K562 (cell line): ENCODE data around the gene SH2D3A. TPM values are rescaled to one million over a fixed set of nuclear protein-coding genes. Genes with fewer than 3 reads are reported as not detected.

Experiments used
- CBFB ChIP-seq: sonication (generic); formaldehyde crosslinking; IDR thresholded peaks from 2 replicates; pipeline ENCODE4 v1.4.0; 2020; ENCODE audit warnings: mild to moderate bottlenecking, missing genetic modification reagents
- CHD1 ChIP-seq: fragments of 200-600 bp; sonication (generic); IDR thresholded peaks from one replicate; pipeline ENCODE4 v1.6.1; 2012; ENCODE audit warnings: mild to moderate bottlenecking, moderate library complexity, low read length, inconsistent platforms
- E4F1 ChIP-seq: fragments of 250-450 bp; sonication (Bioruptor Pico); IDR thresholded peaks from 2 replicates; pipeline ENCODE4 v1.5.0; 2021; ENCODE audit warnings: mild to moderate bottlenecking, borderline replicate concordance
- EP400 ChIP-seq: fragments of 450-650 bp; IDR thresholded peaks from 2 replicates; pipeline ENCODE4 v1.6.1; 2017; ENCODE audit warnings: antibody characterized with exemption, mild to moderate bottlenecking, moderate library complexity
- HIVEP1 ChIP-seq: fragments of 250-450 bp; sonication (Bioruptor Pico); IDR thresholded peaks from 2 replicates; pipeline ENCODE4 v1.4.0; 2020; ENCODE audit warnings: mild to moderate bottlenecking
- HOMEZ ChIP-seq: fragments of 250-450 bp; sonication (Bioruptor Pico); IDR thresholded peaks from 2 replicates; pipeline ENCODE4 v1.4.0; 2020; ENCODE audit warnings: mild to moderate bottlenecking, moderate library complexity
- KAT2B ChIP-seq: IDR thresholded peaks from one replicate; pipeline ENCODE4 v1.6.1; 2012; ENCODE audit warnings: low read depth, mild to moderate bottlenecking, control low read depth, inconsistent platforms, low read length, moderate library complexity
- KDM1A ChIP-seq, 2 experiments: fragments of 450-650 bp; IDR thresholded peaks; 2 replicates each; pipeline ENCODE4 v1.6.1; 2016; ENCODE audit warnings: mild to moderate bottlenecking in 2 of 2
- NFE2 ChIP-seq: IDR thresholded peaks from 2 replicates; pipeline ENCODE4 v1.6.1; 2014; ENCODE audit warnings: antibody characterized with exemption, low read depth
- PCBP2 ChIP-seq: fragments of 200-400 bp; formaldehyde crosslinking; IDR thresholded peaks from 2 replicates; pipeline ENCODE4 v1.6.1; 2018; ENCODE audit warnings: low read length, low read depth, mild to moderate bottlenecking, moderate library complexity; ENCODE audit not compliant: poor library complexity, severe bottlenecking
- PRDM10 ChIP-seq: fragments of 450-650 bp; IDR thresholded peaks from 2 replicates; pipeline ENCODE4 v1.6.1; 2018; ENCODE audit not compliant: partially characterized antibody
- RFX1 ChIP-seq: fragments of 450-650 bp; IDR thresholded peaks from 2 replicates; pipeline ENCODE4 v1.6.1; 2016; ENCODE audit warnings: mild to moderate bottlenecking, moderate library complexity
- RNF2 ChIP-seq: sonication (generic); IDR thresholded peaks from 2 replicates; pipeline ENCODE4 v1.6.1; 2016
- TEAD1 ChIP-seq, 2 experiments: fragments of 450-650 bp in 1 of 2; sonication (generic) in 1 of 2; formaldehyde crosslinking; IDR thresholded peaks; 2 replicates each; pipeline versions ENCODE4 v1.4.0 to v1.8.0; 2020 to 2022; ENCODE audit warnings: mild to moderate bottlenecking in 2 of 2, missing genetic modification reagents in 1 of 2
- TFAP4 ChIP-seq: sonication (generic); formaldehyde crosslinking; IDR thresholded peaks from 2 replicates; pipeline ENCODE4 v1.8.0; 2022; ENCODE audit warnings: missing genetic modification reagents, mild to moderate bottlenecking, moderate library complexity, borderline replicate concordance
- THRAP3 ChIP-seq: fragments of 450-650 bp; IDR thresholded peaks from 2 replicates; pipeline ENCODE4 v1.6.1; 2016; ENCODE audit warnings: mild to moderate bottlenecking, inconsistent platforms, borderline replicate concordance
- ZBED1 ChIP-seq: IDR thresholded peaks from 2 replicates; pipeline ENCODE4 v1.6.1; 2014
- ZBTB7A ChIP-seq: IDR thresholded peaks from 2 replicates; pipeline ENCODE4 v1.6.1; 2011; ENCODE audit warnings: low read depth, mild to moderate bottlenecking, low read length, moderate library complexity, borderline replicate concordance; ENCODE audit not compliant: control insufficient read depth
- ZNF717 ChIP-seq: fragments of 250-450 bp; sonication (Bioruptor Pico); IDR thresholded peaks from 2 replicates; pipeline ENCODE4 v1.5.0; 2021
- ZNF76 ChIP-seq: fragments of 250-450 bp; sonication (Bioruptor Pico); IDR thresholded peaks from 2 replicates; pipeline ENCODE4 v1.4.0; 2020; ENCODE audit warnings: mild to moderate bottlenecking, moderate library complexity, borderline replicate concordance
- polyA plus RNA-seq, 8 experiments: library from polyadenylated mRNA; depleted of rRNA in 4 of 8; stranded (reverse) in 5 of 8; unstranded in 3 of 8; fragments of >200 nt; fragmentation: Nextera tagmentation in 2 of 8; fragmentation: Illumina TruSeq in 1 of 8; extraction: Ambion mirVana in 2 of 8; extraction: Trizol in 1 of 8; gene quantifications; 2 replicates each; pipeline versions ENCODE4 v1.2.1 to v1.2.3, GENCODE V29; 2011 to 2014; ENCODE audit warnings: inconsistent platforms in 1 of 8, missing spikeins in 1 of 8
- total RNA-seq, 7 experiments: library from RNA; depleted of rRNA in 6 of 7; stranded (reverse); fragments of >200 nt in 6 of 7; fragmentation: Illumina TruSeq in 2 of 7; extraction: Trizol in 2 of 7; gene quantifications; 2 replicates each; pipeline versions ENCODE4 v1.2.1 to v1.2.3, GENCODE V29; 2011 to 2021; ENCODE audit warnings: low replicate concordance in 1 of 7

SH2D3A gene
- total and polyA plus RNA-seq, 9 of the 15 experiments (the other 6 are each of a cell fraction or from before 2014, with no cell fraction given): 0.75 to 26.3 (median 8.9) TPM

- TF ChIP-seq E4F1 (CRISPR knock-in tag): no peak
- no peak for TF ChIP-seq CHD1
- TF ChIP-seq TFAP4 (CRISPR knock-in tag): peak; percentile 58; the same call in 1 of the 2 replicates
- TF ChIP-seq RNF2: no peak
- TF ChIP-seq EP400: 0 out of 2 replicates have a peak, but pooled peaks have one; percentile 4
- no peak for TF ChIP-seq RFX1
- no peak for TF ChIP-seq PCBP2
- no peak for TF ChIP-seq THRAP3
- no peak for TF ChIP-seq NFE2
- TF ChIP-seq ZBED1: no peak
- no peak for TF ChIP-seq TEAD1 (CRISPR knock-in tag; IDR thresholded peaks at IDR 0.05)
- no peak for TF ChIP-seq KAT2B
- no peak for TF ChIP-seq HIVEP1
- TF ChIP-seq KDM1A (IDR thresholded peaks at IDR 0.05): peak; percentile 63 to 65; a peak in 3 of 4 replicates
- TF ChIP-seq ZNF717 (CRISPR knock-in tag): no peak
- no peak for TF ChIP-seq ZNF76
- TF ChIP-seq ZBTB7A: peak; percentile 91
- no peak for TF ChIP-seq HOMEZ (CRISPR knock-in tag)
- TF ChIP-seq CBFB (CRISPR knock-in tag): no peak
- TF ChIP-seq PRDM10: peak; percentile 43
Measured at GRCh38 chr19:6767357-6768235, at the start of gene SH2D3A (continued).
